ENCODE measurements around the gene SPRR2F.
"Not testable (repeated sequence)": the region's sequence is repeated elsewhere in the genome, so short reads cannot be mapped to it uniquely, and the experiment has no call there.

Gene SPRR2F

GRCh38 chr1:153113416-153113815 lies at the start of gene SPRR2F:
SPRR2F (minus strand) TSS chr1:153113516; CDS start chr1:153112733, 783 bp downstream.
- no peak for DNase-seq (ENCODE audit: low read depth in 3 of 3)

GRCh38 chr1:153155541-153155940 lies 42.2 kb upstream of the SPRR2F start:
- no peak for DNase-seq (ENCODE audit: low read depth in 3 of 3)

GRCh38 chr1:153152481-153152880 lies 39.2 kb upstream of the SPRR2F start:
- no peak for DNase-seq (ENCODE audit: low read depth in 3 of 3)

- no peak for DNase-seq (ENCODE audit: low read depth in 3 of 3)
Measured at GRCh38 chr1:153150846-153151245, 37.5 kb upstream of the SPRR2F start, which contains the start of gene SPRR2G. SPRR2G (minus strand) TSS chr1:153150890; CDS start chr1:153150110, 780 bp downstream.

- DNase-seq (ENCODE audit: low read depth in 3 of 3): no peak
Measured at GRCh38 chr1:153141377-153141776, 28.1 kb upstream of the SPRR2F start.

GRCh38 chr1:153140484-153140883 lies 27.2 kb upstream of the SPRR2F start:
- DNase-seq (ENCODE audit: low read depth in 3 of 3): no peak

GRCh38 chr1:153133743-153134142 lies 20.4 kb upstream of the SPRR2F start:
- no peak for DNase-seq (ENCODE audit: low read depth in 3 of 3)

- no peak for DNase-seq (ENCODE audit: low read depth in 3 of 3)
Measured at GRCh38 chr1:153133267-153133666, 20.0 kb upstream of the SPRR2F start.

- DNase-seq (ENCODE audit: low read depth in 3 of 3): not testable (repeated sequence)
Measured at GRCh38 chr1:153128688-153129087, 15.4 kb upstream of the SPRR2F start.

- DNase-seq (ENCODE audit: low read depth in 3 of 3): no peak
Measured at GRCh38 chr1:153127296-153127695, 14.0 kb upstream of the SPRR2F start.

- DNase-seq (ENCODE audit: low read depth in 3 of 3): no peak
Measured at GRCh38 chr1:153125536-153125935, 12.2 kb upstream of the SPRR2F start.

- not testable (repeated sequence) for DNase-seq (ENCODE audit: low read depth in 3 of 3)
Measured at GRCh38 chr1:153123793-153124192, 10.5 kb upstream of the SPRR2F start.

- DNase-seq (ENCODE audit: low read depth in 3 of 3): no peak
Measured at GRCh38 chr1:153122831-153123421, 9.6 kb upstream of the SPRR2F start.

GRCh38 chr1:153120945-153121344 lies 7.6 kb upstream of the SPRR2F start:
- DNase-seq (ENCODE audit: low read depth in 3 of 3): no peak

GRCh38 chr1:153119491-153119971 lies 6.2 kb upstream of the SPRR2F start:
- no peak for DNase-seq (ENCODE audit: low read depth in 3 of 3)

GRCh38 chr1:153115264-153115663 lies 1.9 kb upstream of the SPRR2F start:
- not testable (repeated sequence) for DNase-seq (ENCODE audit: low read depth in 3 of 3)

- DNase-seq (ENCODE audit: low read depth in 3 of 3): not testable (repeated sequence)
Measured at GRCh38 chr1:153112454-153112853, 862 bp downstream of the SPRR2F start.

- no peak for DNase-seq (ENCODE audit: low read depth in 3 of 3)
Measured at GRCh38 chr1:153100245-153100644, 13.1 kb downstream of the SPRR2F start.

GRCh38 chr1:153099461-153100045 lies 13.8 kb downstream of the SPRR2F start:
- no peak for DNase-seq (ENCODE audit: low read depth in 3 of 3)

GRCh38 chr1:153095764-153096163 lies 17.6 kb downstream of the SPRR2F start:
- DNase-seq (ENCODE audit: low read depth in 3 of 3): no peak

GRCh38 chr1:153094426-153094825 lies 18.9 kb downstream of the SPRR2F start, which contains the start of gene SPRR2E:
SPRR2E (minus strand) TSS chr1:153094526; CDS start chr1:153093751, 775 bp downstream.
- DNase-seq (ENCODE audit: low read depth in 3 of 3): no peak

- no peak for DNase-seq (ENCODE audit: low read depth in 3 of 3)
Measured at GRCh38 chr1:153087652-153088051, 25.7 kb downstream of the SPRR2F start.

GRCh38 chr1:153081736-153082135 lies 31.6 kb downstream of the SPRR2F start:
- DNase-seq (ENCODE audit: low read depth in 3 of 3): no peak

Data from stimulated activated CD4-positive, alpha-beta T cell treated with anti-CD3 and anti-CD28 coated beads, TNF-alpha, amount 100 ng/mL, for 48 hours (primary cell).